Prostate gland (tissue), 2 donors: ENCODE data around the gene NPIPB5.
"Not testable (repeated sequence)": the region's sequence is repeated elsewhere in the genome, so short reads cannot be mapped to it uniquely, and the experiment has no call there.

ENCODE experiments used
- POLR2A ChIP-seq: fragments of 450-650 bp; IDR thresholded peaks from one replicate; pipeline ENCODE4 v1.6.1; 2016; ENCODE audit warnings: antibody characterized with exemption, mild to moderate bottlenecking
- TF ChIP-seq, protein P1 (sequence below), 4 experiments: fragments of 200-600 bp in 2 of 4; fragments of 450-650 bp in 2 of 4; sonication (generic) in 2 of 4; IDR thresholded peaks; 1 replicate in 3 of 4; 2 replicates in 1 of 4; pipeline ENCODE4 v1.5.1; 2016 to 2019; ENCODE audit warnings: antibody characterized with exemption in 4 of 4, mild to moderate bottlenecking in 2 of 4, moderate library complexity in 2 of 4

DNA sequence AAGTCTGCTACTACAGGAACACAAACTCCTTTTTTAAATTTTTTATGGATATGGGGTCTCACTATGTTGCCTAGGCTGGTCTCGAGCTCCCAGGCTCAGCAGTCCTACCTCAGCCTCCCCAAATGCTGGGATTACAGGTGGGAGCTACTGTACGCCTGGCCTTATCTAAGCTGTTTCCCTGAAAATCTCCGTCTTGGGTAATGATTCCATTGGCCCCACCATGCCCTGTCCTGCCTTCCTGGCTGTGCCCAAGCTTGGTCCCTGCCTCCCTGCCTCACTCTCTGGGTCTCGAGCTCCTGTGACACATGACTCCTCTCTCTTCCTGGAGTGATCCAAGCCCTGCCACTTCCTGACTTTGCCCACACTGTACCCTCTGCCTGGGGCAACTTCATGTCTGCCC, 27.3 kb downstream of the NPIPB5 start:
- TF ChIP-seq, protein P1, sequence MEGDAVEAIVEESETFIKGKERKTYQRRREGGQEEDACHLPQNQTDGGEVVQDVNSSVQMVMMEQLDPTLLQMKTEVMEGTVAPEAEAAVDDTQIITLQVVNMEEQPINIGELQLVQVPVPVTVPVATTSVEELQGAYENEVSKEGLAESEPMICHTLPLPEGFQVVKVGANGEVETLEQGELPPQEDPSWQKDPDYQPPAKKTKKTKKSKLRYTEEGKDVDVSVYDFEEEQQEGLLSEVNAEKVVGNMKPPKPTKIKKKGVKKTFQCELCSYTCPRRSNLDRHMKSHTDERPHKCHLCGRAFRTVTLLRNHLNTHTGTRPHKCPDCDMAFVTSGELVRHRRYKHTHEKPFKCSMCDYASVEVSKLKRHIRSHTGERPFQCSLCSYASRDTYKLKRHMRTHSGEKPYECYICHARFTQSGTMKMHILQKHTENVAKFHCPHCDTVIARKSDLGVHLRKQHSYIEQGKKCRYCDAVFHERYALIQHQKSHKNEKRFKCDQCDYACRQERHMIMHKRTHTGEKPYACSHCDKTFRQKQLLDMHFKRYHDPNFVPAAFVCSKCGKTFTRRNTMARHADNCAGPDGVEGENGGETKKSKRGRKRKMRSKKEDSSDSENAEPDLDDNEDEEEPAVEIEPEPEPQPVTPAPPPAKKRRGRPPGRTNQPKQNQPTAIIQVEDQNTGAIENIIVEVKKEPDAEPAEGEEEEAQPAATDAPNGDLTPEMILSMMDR (IDR thresholded peaks at IDR 0.05), result not testable (repeated sequence)
- TF ChIP-seq POLR2A, result not testable (repeated sequence)
